HepG2 (cell line): ENCODE results near the gene SCARF1. TPM values are rescaled to one million over a fixed set of nuclear protein-coding genes. Genes with fewer than 3 reads are reported as not detected.

Experiments used
- AHDC1 ChIP-seq: sonication (generic); formaldehyde crosslinking; IDR thresholded peaks from 2 replicates; pipeline ENCODE4 v1.5.1; 2020; ENCODE audit warnings: mild to moderate bottlenecking, missing genetic modification reagents, borderline replicate concordance
- CENPT ChIP-seq: sonication (generic); formaldehyde crosslinking; IDR thresholded peaks from 2 replicates; pipeline ENCODE4 v1.8.0; 2022; ENCODE audit warnings: low read depth, mild to moderate bottlenecking, moderate library complexity, missing genetic modification reagents
- FOXM1 ChIP-seq: sonication (generic); formaldehyde crosslinking; IDR thresholded peaks from 2 replicates; pipeline ENCODE4 v1.5.0; 2020; ENCODE audit warnings: missing genetic modification reagents
- FOXP4 ChIP-seq: sonication (generic); formaldehyde crosslinking; IDR thresholded peaks from 2 replicates; pipeline ENCODE4 v1.4.0; 2020; ENCODE audit warnings: missing genetic modification reagents
- NR0B2 ChIP-seq: sonication (generic); formaldehyde crosslinking; IDR thresholded peaks from 2 replicates; pipeline ENCODE4 v1.4.0; 2020; ENCODE audit warnings: mild to moderate bottlenecking, missing genetic modification reagents
- PHF5A ChIP-seq: IDR thresholded peaks from one replicate; pipeline ENCODE4 v1.6.1; 2018; ENCODE audit warnings: low read depth, missing genetic modification reagents; ENCODE audit not compliant: unreplicated experiment
- POLR2G ChIP-seq: fragments of 200-400 bp; formaldehyde crosslinking; IDR thresholded peaks from 2 replicates; pipeline ENCODE4 v1.6.1; 2018; ENCODE audit warnings: mild to moderate bottlenecking, low read depth, low read length, moderate library complexity
- SALL2 ChIP-seq: sonication (generic); formaldehyde crosslinking; IDR thresholded peaks from 2 replicates; pipeline ENCODE4 v1.8.1; 2023; ENCODE audit warnings: mild to moderate bottlenecking, missing genetic modification reagents, inconsistent platforms
- SRF ChIP-seq: IDR thresholded peaks from 2 replicates; pipeline ENCODE4 v1.6.1; 2011; ENCODE audit warnings: mild to moderate bottlenecking, low read depth, low read length, moderate library complexity
- TBP ChIP-seq: sonication (generic); formaldehyde crosslinking; IDR thresholded peaks from 2 replicates; pipeline ENCODE4 v1.5.0; 2020; ENCODE audit warnings: missing genetic modification reagents
- THYN1 ChIP-seq: sonication (generic); formaldehyde crosslinking; IDR thresholded peaks from 2 replicates; pipeline ENCODE4 v1.8.1; 2023; ENCODE audit warnings: low read depth, mild to moderate bottlenecking, moderate library complexity, missing genetic modification reagents, borderline replicate concordance
- TRIM24 ChIP-seq: sonication (generic); formaldehyde crosslinking; IDR thresholded peaks from 2 replicates; pipeline ENCODE4 v1.8.0; 2022; ENCODE audit warnings: mild to moderate bottlenecking, missing genetic modification reagents
- ZNF124 ChIP-seq: sonication (generic); formaldehyde crosslinking; IDR thresholded peaks from 2 replicates; pipeline ENCODE4 v1.4.0; 2020; ENCODE audit warnings: missing genetic modification reagents
- ZNF274 ChIP-seq: sonication (generic); formaldehyde crosslinking; IDR thresholded peaks from 2 replicates; pipeline ENCODE4 v1.5.1; 2020; ENCODE audit warnings: mild to moderate bottlenecking, missing genetic modification reagents
- ZSCAN20 ChIP-seq: sonication (generic); formaldehyde crosslinking; IDR thresholded peaks from 2 replicates; pipeline ENCODE4 v1.4.0; 2020; ENCODE audit warnings: missing genetic modification reagents, mild to moderate bottlenecking, borderline replicate concordance
- polyA plus RNA-seq, 8 experiments: library from polyadenylated mRNA; depleted of rRNA in 3 of 8; stranded (reverse) in 7 of 8; unstranded in 1 of 8; fragments of >200 nt; fragmentation: Illumina TruSeq in 4 of 8; extraction: Trizol in 4 of 8; gene quantifications; 2 replicates each; pipeline versions ENCODE4 v1.2.1 to v1.2.3, GENCODE V29; 2011 to 2016; ENCODE audit warnings: low read depth in 4 of 8, missing spikeins in 1 of 8, mixed read lengths in 1 of 8; ENCODE audit not compliant: insufficient read depth in 1 of 8
- total RNA-seq, 5 experiments: library from RNA; depleted of rRNA; stranded (reverse); fragments of >200 nt; fragmentation: Illumina TruSeq; extraction: Trizol; gene quantifications; 2 replicates each; pipeline ENCODE4 v1.2.3, GENCODE V29; 2016; ENCODE audit warnings: low read depth in 1 of 5
- TF ChIP-seq, protein P1 (sequence below): sonication (generic); formaldehyde crosslinking; IDR thresholded peaks from 2 replicates; pipeline ENCODE4 v1.4.0; 2020; ENCODE audit warnings: missing genetic modification reagents
- TF ChIP-seq, protein P2 (sequence below): sonication (generic); formaldehyde crosslinking; IDR thresholded peaks from 2 replicates; pipeline ENCODE4 v1.5.0; 2020; ENCODE audit warnings: missing genetic modification reagents

Gene SCARF1
- total and polyA plus RNA-seq, 2 of the 13 experiments (the other 11 are each of a cell fraction or from before 2014, with no cell fraction given): 0.24 to 0.71 TPM

- TF ChIP-seq, protein P1, sequence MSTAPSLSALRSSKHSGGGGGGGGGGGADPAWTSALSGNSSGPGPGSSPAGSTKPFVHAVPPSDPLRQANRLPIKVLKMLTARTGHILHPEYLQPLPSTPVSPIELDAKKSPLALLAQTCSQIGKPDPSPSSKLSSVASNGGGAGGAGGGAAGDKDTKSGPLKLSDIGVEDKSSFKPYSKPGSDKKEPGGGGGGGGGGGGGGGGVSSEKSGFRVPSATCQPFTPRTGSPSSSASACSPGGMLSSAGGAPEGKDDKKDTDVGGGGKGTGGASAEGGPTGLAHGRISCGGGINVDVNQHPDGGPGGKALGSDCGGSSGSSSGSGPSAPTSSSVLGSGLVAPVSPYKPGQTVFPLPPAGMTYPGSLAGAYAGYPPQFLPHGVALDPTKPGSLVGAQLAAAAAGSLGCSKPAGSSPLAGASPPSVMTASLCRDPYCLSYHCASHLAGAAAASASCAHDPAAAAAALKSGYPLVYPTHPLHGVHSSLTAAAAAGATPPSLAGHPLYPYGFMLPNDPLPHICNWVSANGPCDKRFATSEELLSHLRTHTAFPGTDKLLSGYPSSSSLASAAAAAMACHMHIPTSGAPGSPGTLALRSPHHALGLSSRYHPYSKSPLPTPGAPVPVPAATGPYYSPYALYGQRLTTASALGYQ (CRISPR knock-in tag): no peak
- TF ChIP-seq TBP (CRISPR knock-in tag): peak; percentile 16; the same call in 1 of the 2 replicates
- TF ChIP-seq ZSCAN20 (CRISPR knock-in tag): peak; percentile 69; the same call in 1 of the 2 replicates
- no peak for TF ChIP-seq SRF
- no peak for TF ChIP-seq NR0B2 (CRISPR knock-in tag)
- no peak for TF ChIP-seq CENPT (CRISPR knock-in tag)
- TF ChIP-seq POLR2G: peak; percentile 65
- peak; percentile 23 for TF ChIP-seq PHF5A (CRISPR knock-in tag)
- 0 out of 2 replicates have a peak, but pooled peaks have one; percentile 68 for TF ChIP-seq ZNF124 (CRISPR knock-in tag)
- TF ChIP-seq, protein P2, sequence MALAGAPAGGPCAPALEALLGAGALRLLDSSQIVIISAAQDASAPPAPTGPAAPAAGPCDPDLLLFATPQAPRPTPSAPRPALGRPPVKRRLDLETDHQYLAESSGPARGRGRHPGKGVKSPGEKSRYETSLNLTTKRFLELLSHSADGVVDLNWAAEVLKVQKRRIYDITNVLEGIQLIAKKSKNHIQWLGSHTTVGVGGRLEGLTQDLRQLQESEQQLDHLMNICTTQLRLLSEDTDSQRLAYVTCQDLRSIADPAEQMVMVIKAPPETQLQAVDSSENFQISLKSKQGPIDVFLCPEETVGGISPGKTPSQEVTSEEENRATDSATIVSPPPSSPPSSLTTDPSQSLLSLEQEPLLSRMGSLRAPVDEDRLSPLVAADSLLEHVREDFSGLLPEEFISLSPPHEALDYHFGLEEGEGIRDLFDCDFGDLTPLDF (CRISPR knock-in tag): peak; percentile 6; the same call in 1 of the 2 replicates
- no peak for TF ChIP-seq AHDC1 (CRISPR knock-in tag)
- TF ChIP-seq THYN1: no peak
- TF ChIP-seq FOXM1 (CRISPR knock-in tag): no peak
- TF ChIP-seq ZNF274 (CRISPR knock-in tag): no peak
- TF ChIP-seq TRIM24 (CRISPR knock-in tag): no peak
- no peak; the same call in 1 of the 2 replicates for TF ChIP-seq SALL2 (CRISPR knock-in tag)
- no peak for TF ChIP-seq FOXP4
Observed at GRCh38 chr17:1648963-1649843, 3.7 kb upstream of the SCARF1 start (continued).
